GM19043 (cell line): ENCODE measurements around the gene CAPN5.

Experiments
- ATAC-seq: cut with Tn5 transposase; IDR thresholded peaks from one replicate; pipeline ENCODE4 v1.9.1; 2021; ENCODE audit warnings: low read depth; ENCODE audit not compliant: unreplicated experiment

Gene CAPN5

GRCh38 chr11:77127920-77128691 is 61.3 kb downstream of the CAPN5 start, which contains the start of gene MYO7A:
Gene MYO7A (plus strand): TSS chr11:77128246. CDS start chr11:77130635, 2,389 bp downstream.
- ATAC-seq: no peak

GRCh38 chr11:77129069-77129841 is 62.5 kb downstream of the CAPN5 start:
- ATAC-seq: no peak

- no peak for ATAC-seq
These were observed 63.3 kb downstream of the CAPN5 start for GRCh38 chr11:77129842-77130756.

GRCh38 chr11:77130763-77131513 is 64.2 kb downstream of the CAPN5 start:
- ATAC-seq: no peak

- no peak for ATAC-seq
These were observed 64.8 kb downstream of the CAPN5 start for GRCh38 chr11:77131560-77131959.

- no peak for ATAC-seq
These were observed 68.3 kb downstream of the CAPN5 start for GRCh38 chr11:77135069-77135468.

- no peak for ATAC-seq
These were observed 69.3 kb downstream of the CAPN5 start for GRCh38 chr11:77136074-77136473.

- no peak for ATAC-seq
These were observed 70.1 kb downstream of the CAPN5 start for GRCh38 chr11:77136784-77137420.

GRCh38 chr11:77137421-77137820 is 70.7 kb downstream of the CAPN5 start:
- ATAC-seq: no peak

GRCh38 chr11:77138106-77138649 is 71.4 kb downstream of the CAPN5 start:
- ATAC-seq: no peak

GRCh38 chr11:77139201-77139600 is 72.4 kb downstream of the CAPN5 start:
- ATAC-seq: no peak

- ATAC-seq: no peak
These were observed 73.6 kb downstream of the CAPN5 start for GRCh38 chr11:77140231-77140851.

- no peak for ATAC-seq
These were observed 74.3 kb downstream of the CAPN5 start for GRCh38 chr11:77141034-77141433.

GRCh38 chr11:77141475-77141874 is 74.7 kb downstream of the CAPN5 start:
- ATAC-seq: no peak

GRCh38 chr11:77142091-77142975 is 75.6 kb downstream of the CAPN5 start:
- no peak for ATAC-seq

GRCh38 chr11:77143405-77144020 is 76.7 kb downstream of the CAPN5 start:
- ATAC-seq: no peak

GRCh38 chr11:77144196-77144856 is 77.6 kb downstream of the CAPN5 start:
- no peak for ATAC-seq
